HepG2 (cell line): ENCODE measurements around the gene DENND4B. TPM values are rescaled to one million over a fixed set of nuclear protein-coding genes. Genes with fewer than 3 reads are reported as not detected.
A peak's percentile ranks its signal among the peaks of the same experiment; 100 is the strongest.

Experiments
- GFI1 ChIP-seq: sonication (generic); formaldehyde crosslinking; IDR thresholded peaks from 2 replicates; pipeline ENCODE4 v1.5.0; 2020; ENCODE audit warnings: missing genetic modification reagents, mild to moderate bottlenecking, borderline replicate concordance
- MIER2 ChIP-seq: IDR thresholded peaks from 2 replicates; pipeline ENCODE4 v1.6.1; 2016; ENCODE audit warnings: missing biosample characterization, missing genetic modification reagents
- NR1H2 ChIP-seq: sonication (generic); formaldehyde crosslinking; IDR thresholded peaks from 2 replicates; pipeline ENCODE4 v1.8.1; 2022; ENCODE audit warnings: low read depth, missing genetic modification reagents, borderline replicate concordance
- RBM22 ChIP-seq: fragments of 200-400 bp; formaldehyde crosslinking; optimal IDR thresholded peaks from 2 replicates; pipeline ENCODE3; 2017; ENCODE audit warnings: mild to moderate bottlenecking, low read length, moderate library complexity
- SRSF9 ChIP-seq: fragments of 200-400 bp; formaldehyde crosslinking; IDR thresholded peaks from 2 replicates; pipeline ENCODE4 v1.6.1; 2018; ENCODE audit warnings: borderline replicate concordance, mild to moderate bottlenecking, low read depth, low read length; ENCODE audit not compliant: insufficient read depth, poor library complexity, severe bottlenecking
- TCF7 ChIP-seq: sonication (generic); IDR thresholded peaks from 2 replicates; pipeline ENCODE4 v1.6.1; 2016; ENCODE audit warnings: antibody characterized with exemption, low read depth
- ZNF350 ChIP-seq: sonication (generic); formaldehyde crosslinking; IDR thresholded peaks from 2 replicates; pipeline ENCODE4 v1.4.0; 2020; ENCODE audit warnings: mild to moderate bottlenecking, low read depth, missing genetic modification reagents, borderline replicate concordance
- ZNF780A ChIP-seq: sonication (generic); formaldehyde crosslinking; IDR thresholded peaks from 2 replicates; pipeline ENCODE4 v1.8.0; 2022; ENCODE audit warnings: mild to moderate bottlenecking, missing genetic modification reagents, moderate library complexity
- ZSCAN20 ChIP-seq: sonication (generic); formaldehyde crosslinking; IDR thresholded peaks from 2 replicates; pipeline ENCODE4 v1.4.0; 2020; ENCODE audit warnings: missing genetic modification reagents, mild to moderate bottlenecking, borderline replicate concordance
- ZSCAN21 ChIP-seq: sonication (generic); formaldehyde crosslinking; IDR thresholded peaks from 2 replicates; pipeline ENCODE4 v1.8.0; 2022; ENCODE audit warnings: mild to moderate bottlenecking, missing genetic modification reagents, moderate library complexity, borderline replicate concordance
- ZUFSP ChIP-seq: sonication (generic); formaldehyde crosslinking; IDR thresholded peaks from 2 replicates; pipeline ENCODE4 v1.9.0; 2021; ENCODE audit warnings: missing genetic modification reagents, mild to moderate bottlenecking, borderline replicate concordance
- polyA plus RNA-seq, 8 experiments: library from polyadenylated mRNA; depleted of rRNA in 3 of 8; stranded (reverse) in 7 of 8; unstranded in 1 of 8; fragments of >200 nt; fragmentation: Illumina TruSeq in 4 of 8; extraction: Trizol in 4 of 8; gene quantifications; 2 replicates each; pipeline versions ENCODE4 v1.2.1 to v1.2.3, GENCODE V29; 2011 to 2016; ENCODE audit warnings: low read depth in 4 of 8, missing spikeins in 1 of 8, mixed read lengths in 1 of 8; ENCODE audit not compliant: insufficient read depth in 1 of 8
- total RNA-seq, 5 experiments: library from RNA; depleted of rRNA; stranded (reverse); fragments of >200 nt; fragmentation: Illumina TruSeq; extraction: Trizol; gene quantifications; 2 replicates each; pipeline ENCODE4 v1.2.3, GENCODE V29; 2016; ENCODE audit warnings: low read depth in 1 of 5
- TF ChIP-seq, protein P1 (sequence below): sonication (generic); formaldehyde crosslinking; IDR thresholded peaks from 2 replicates; pipeline ENCODE4 v1.4.0; 2020; ENCODE audit warnings: low read depth, missing genetic modification reagents
- TF ChIP-seq, protein P2 (sequence below): sonication (generic); formaldehyde crosslinking; IDR thresholded peaks from 2 replicates; pipeline ENCODE4 v1.8.1; 2023; ENCODE audit warnings: missing genetic modification reagents, inconsistent platforms, borderline replicate concordance
- TF ChIP-seq, protein P3 (sequence below): IDR thresholded peaks from 2 replicates; pipeline ENCODE4 v1.6.1; 2016; ENCODE audit warnings: mild to moderate bottlenecking, missing biosample characterization, missing genetic modification reagents
- TF ChIP-seq, protein P4 (sequence below): IDR thresholded peaks from 2 replicates; pipeline ENCODE4 v1.6.1; 2016

DENND4B gene
- total and polyA plus RNA-seq, 2 of the 13 experiments (the other 11 are each of a cell fraction or from before 2014, with no cell fraction given): 15.1 to 20.3 TPM

GRCh38 chr1:153946622-153947241 is at the start of gene DENND4B (continued):
- TF ChIP-seq, protein P1, sequence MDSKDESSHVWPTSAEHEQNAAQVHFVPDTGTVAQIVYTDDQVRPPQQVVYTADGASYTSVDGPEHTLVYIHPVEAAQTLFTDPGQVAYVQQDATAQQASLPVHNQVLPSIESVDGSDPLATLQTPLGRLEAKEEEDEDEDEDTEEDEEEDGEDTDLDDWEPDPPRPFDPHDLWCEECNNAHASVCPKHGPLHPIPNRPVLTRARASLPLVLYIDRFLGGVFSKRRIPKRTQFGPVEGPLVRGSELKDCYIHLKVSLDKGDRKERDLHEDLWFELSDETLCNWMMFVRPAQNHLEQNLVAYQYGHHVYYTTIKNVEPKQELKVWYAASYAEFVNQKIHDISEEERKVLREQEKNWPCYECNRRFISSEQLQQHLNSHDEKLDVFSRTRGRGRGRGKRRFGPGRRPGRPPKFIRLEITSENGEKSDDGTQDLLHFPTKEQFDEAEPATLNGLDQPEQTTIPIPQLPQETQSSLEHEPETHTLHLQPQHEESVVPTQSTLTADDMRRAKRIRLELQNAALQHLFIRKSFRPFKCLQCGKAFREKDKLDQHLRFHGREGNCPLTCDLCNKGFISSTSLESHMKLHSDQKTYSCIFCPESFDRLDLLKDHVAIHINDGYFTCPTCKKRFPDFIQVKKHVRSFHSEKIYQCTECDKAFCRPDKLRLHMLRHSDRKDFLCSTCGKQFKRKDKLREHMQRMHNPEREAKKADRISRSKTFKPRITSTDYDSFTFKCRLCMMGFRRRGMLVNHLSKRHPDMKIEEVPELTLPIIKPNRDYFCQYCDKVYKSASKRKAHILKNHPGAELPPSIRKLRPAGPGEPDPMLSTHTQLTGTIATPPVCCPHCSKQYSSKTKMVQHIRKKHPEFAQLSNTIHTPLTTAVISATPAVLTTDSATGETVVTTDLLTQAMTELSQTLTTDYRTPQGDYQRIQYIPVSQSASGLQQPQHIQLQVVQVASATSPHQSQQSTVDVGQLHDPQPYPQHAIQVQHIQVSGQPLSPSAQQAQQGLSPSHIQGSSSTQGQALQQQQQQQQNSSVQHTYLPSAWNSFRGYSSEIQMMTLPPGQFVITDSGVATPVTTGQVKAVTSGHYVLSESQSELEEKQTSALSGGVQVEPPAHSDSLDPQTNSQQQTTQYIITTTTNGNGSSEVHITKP (CRISPR knock-in tag): no peak
- TF ChIP-seq ZSCAN21: 0 out of 2 replicates have a peak, but pooled peaks have one; percentile 38
- TF ChIP-seq, protein P2, sequence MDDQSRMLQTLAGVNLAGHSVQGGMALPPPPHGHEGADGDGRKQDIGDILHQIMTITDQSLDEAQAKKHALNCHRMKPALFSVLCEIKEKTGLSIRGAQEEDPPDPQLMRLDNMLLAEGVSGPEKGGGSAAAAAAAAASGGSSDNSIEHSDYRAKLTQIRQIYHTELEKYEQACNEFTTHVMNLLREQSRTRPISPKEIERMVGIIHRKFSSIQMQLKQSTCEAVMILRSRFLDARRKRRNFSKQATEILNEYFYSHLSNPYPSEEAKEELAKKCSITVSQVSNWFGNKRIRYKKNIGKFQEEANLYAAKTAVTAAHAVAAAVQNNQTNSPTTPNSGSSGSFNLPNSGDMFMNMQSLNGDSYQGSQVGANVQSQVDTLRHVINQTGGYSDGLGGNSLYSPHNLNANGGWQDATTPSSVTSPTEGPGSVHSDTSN (CRISPR knock-in tag): no peak
- TF ChIP-seq ZUFSP: no peak
- no peak for TF ChIP-seq ZSCAN20
- TF ChIP-seq ZNF780A: no peak; the same call in 1 of the 2 replicates
- TF ChIP-seq TCF7: no peak
- TF ChIP-seq, protein P3, sequence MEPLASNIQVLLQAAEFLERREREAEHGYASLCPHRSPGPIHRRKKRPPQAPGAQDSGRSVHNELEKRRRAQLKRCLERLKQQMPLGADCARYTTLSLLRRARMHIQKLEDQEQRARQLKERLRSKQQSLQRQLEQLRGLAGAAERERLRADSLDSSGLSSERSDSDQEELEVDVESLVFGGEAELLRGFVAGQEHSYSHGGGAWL: peak; percentile 37; the same call in 1 of the 2 replicates
- TF ChIP-seq ZNF350 (CRISPR knock-in tag): no peak; the same call in none of the 2 replicates
- TF ChIP-seq MIER2: no peak
- TF ChIP-seq, protein P4, sequence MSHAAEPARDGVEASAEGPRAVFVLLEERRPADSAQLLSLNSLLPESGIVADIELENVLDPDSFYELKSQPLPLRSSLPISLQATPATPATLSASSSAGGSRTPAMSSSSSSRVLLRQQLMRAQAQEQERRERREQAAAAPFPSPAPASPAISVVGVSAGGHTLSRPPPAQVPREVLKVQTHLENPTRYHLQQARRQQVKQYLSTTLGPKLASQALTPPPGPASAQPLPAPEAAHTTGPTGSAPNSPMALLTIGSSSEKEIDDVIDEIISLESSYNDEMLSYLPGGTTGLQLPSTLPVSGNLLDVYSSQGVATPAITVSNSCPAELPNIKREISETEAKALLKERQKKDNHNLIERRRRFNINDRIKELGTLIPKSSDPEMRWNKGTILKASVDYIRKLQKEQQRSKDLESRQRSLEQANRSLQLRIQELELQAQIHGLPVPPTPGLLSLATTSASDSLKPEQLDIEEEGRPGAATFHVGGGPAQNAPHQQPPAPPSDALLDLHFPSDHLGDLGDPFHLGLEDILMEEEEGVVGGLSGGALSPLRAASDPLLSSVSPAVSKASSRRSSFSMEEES (CRISPR knock-in tag): peak; percentile 44; the same call in 1 of the 2 replicates
- TF ChIP-seq GFI1: peak; percentile 67; the same call in 1 of the 2 replicates
- TF ChIP-seq NR1H2 (CRISPR knock-in tag): peak; percentile 69; the same call in 1 of the 2 replicates
- TF ChIP-seq RBM22: peak; percentile 88
- TF ChIP-seq SRSF9: no peak
